Spinal cord (tissue), 10 donors: ENCODE results near the gene SMOC2. TPM values are rescaled to one million over a fixed set of nuclear protein-coding genes. Genes with fewer than 3 reads are reported as not detected.

ENCODE experiments used
- DNase-seq, 6 donors: peaks; one replicate each; pipeline versions ENCODE4 v3.0.0 to v3.0.0-alpha.2; 2013 to 2015; ENCODE audit warnings: low spot score in 6 of 6, low read depth in 4 of 6
- H3K27ac ChIP-seq: one replicate; pipeline ENCODE4 v1.5.1; 2013; ENCODE audit warnings: low read depth, low read length, control low read depth
- H3K27me3 ChIP-seq: one replicate; pipeline ENCODE4 v1.6.1; 2013; ENCODE audit warnings: low read length; ENCODE audit not compliant: control insufficient read depth, insufficient read depth
- H3K36me3 ChIP-seq: one replicate; pipeline ENCODE4 v1.6.1; 2013; ENCODE audit warnings: low read length; ENCODE audit not compliant: control insufficient read depth, insufficient read depth
- H3K4me1 ChIP-seq: one replicate; pipeline ENCODE4 v1.6.1; 2013; ENCODE audit warnings: low read length; ENCODE audit not compliant: control insufficient read depth, insufficient read depth
- H3K4me3 ChIP-seq: one replicate; pipeline ENCODE4 v1.5.1; 2013; ENCODE audit warnings: low read depth, low read length, control low read depth
- H3K9me3 ChIP-seq: one replicate; pipeline ENCODE4 v1.6.1; 2013; ENCODE audit warnings: low read length; ENCODE audit not compliant: control insufficient read depth, insufficient read depth
- WGBS: methylation state at CpG from one replicate; pipeline ENCODE4 v1.1.5; 2013; ENCODE audit warnings: missing lambda C conversion rate; ENCODE audit not compliant: insufficient coverage; 5-methylcytosine and 5-hydroxymethylcytosine counted together
- polyA plus RNA-seq, 2 donors: library from polyadenylated mRNA; unstranded; fragments of 120-200 nt; gene quantifications; one replicate each; pipeline ENCODE4 v1.2.1, GENCODE V29; 2013; ENCODE audit not compliant: insufficient read length in 2 of 2
- total RNA-seq, 2 donors: library from RNA; depleted of rRNA in 1 of 2; stranded (reverse); fragments of 120-200 nt in 1 of 2; fragments of >200 nt in 1 of 2; gene quantifications; one replicate each; pipeline versions ENCODE4 v1.2.3 to v1.2.4, GENCODE V29; 2013 to 2014
- donor health status: healthy.

The SMOC2 gene
- total and polyA plus RNA-seq, 4 donors, result 8.3 to 96.0 (median 45.6) TPM

DNA sequence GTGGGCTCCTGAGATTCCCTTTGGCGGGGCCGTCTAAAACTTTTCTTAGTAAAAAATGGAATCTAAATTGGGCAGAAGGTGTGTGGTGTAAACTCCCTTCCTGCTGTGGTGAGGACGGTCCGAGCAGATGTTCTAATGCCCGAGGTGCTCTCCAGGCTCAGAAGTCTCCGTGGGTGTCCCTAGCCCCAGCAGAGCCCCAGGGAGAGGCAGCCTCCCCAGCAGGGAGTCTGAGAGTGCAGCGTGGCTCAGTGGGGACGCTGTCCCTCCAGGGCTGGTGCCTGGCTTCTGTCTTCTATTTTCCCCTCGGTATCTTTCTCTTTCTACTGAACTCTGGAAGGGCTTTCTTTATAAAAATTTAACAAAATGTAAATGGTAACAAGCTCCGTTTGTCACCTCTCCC is 208.2 kb downstream of the SMOC2 start:
- Histone ChIP-seq H3K4me1 (peaks cover 20% of the 10 kb centered on the region), H3K9me3 (no peaks in the 10 kb centered on the region), H3K27me3 (peaks cover 3% of the 10 kb centered on the region), H3K36me3 (no peaks in the 10 kb centered on the region), H3K4me3 (no peak overlapping the region), H3K27ac (no peak overlapping the region)
- no peak for DNase-seq
- WGBS, result 48% methylated on average over 5 of the region's 10 CpGs

DNA sequence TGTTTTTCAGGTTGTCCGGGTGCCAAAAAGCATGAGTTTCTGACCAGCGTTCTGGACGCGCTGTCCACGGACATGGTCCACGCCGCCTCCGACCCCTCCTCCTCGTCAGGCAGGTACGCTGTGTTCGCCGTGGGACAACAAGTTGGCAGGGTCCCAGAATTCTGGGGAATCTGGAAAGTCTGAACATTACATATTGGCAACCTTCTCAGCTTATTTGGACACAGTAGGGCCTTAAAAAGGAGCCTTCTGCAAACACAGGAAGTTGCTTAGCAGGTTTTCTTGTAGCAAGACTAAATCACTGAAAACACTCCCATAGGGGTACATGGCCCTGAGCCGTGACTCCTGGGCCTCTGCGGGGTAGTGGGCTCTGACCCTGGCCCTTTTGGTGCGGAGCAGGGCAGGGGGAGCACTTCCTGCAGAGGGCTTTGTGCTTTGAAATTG is 209.7 kb downstream of the SMOC2 start:
- peaks cover 3% of the 10 kb centered on the region for H3K27me3 ChIP-seq
- no peaks in the 10 kb centered on the region for H3K9me3 ChIP-seq
- WGBS, result 96% methylated on average over 15 of the region's 15 CpGs
- H3K4me3 ChIP-seq, result no peak overlapping the region
- H3K27ac ChIP-seq, result no peak overlapping the region
- H3K4me1 ChIP-seq, result peaks cover 20% of the 10 kb centered on the region
- no peaks in the 10 kb centered on the region for H3K36me3 ChIP-seq
- no peak for DNase-seq

DNA sequence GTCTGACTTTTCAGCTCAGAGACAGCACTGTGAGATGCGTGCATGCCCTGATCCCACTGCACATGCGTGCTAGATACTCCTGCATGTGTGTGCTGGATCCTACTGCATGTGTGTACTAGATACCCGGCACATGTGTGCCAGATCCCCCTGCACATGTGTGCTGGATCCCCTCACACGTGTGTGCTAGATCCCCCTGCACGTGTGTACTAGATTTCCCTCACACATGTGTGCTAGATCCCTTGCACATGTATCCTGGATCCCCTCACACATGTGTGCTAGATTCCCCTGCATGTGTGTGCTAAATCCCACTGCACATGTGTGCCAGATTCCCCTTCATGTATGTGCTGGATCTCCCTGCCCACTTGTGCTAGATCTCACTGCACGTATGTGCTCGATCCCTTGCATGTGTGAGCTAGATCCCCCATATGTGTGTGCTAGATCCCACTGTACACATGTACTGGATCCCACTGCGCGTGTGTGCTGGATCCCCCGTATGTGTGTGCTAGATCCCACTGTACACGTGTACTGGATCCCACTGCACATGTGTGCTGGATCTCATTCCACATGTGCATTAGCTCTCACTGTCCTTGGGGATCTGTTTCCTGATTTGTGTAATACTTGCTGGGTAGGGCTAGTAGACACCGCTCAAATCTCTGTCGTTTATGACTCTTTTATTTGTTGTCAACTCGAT is 214.6 kb downstream of the SMOC2 start:
- H3K4me3 ChIP-seq, result no peak overlapping the region
- H3K36me3 ChIP-seq, result no peaks in the 10 kb centered on the region
- no peaks in the 10 kb centered on the region for H3K27me3 ChIP-seq
- DNase-seq, result no peak
- no peak overlapping the region for H3K27ac ChIP-seq
- peaks cover 2% of the 10 kb centered on the region for H3K9me3 ChIP-seq
- 91% methylated on average over 13 of the region's 14 CpGs for WGBS
- H3K4me1 ChIP-seq, result no peaks in the 10 kb centered on the region

DNA sequence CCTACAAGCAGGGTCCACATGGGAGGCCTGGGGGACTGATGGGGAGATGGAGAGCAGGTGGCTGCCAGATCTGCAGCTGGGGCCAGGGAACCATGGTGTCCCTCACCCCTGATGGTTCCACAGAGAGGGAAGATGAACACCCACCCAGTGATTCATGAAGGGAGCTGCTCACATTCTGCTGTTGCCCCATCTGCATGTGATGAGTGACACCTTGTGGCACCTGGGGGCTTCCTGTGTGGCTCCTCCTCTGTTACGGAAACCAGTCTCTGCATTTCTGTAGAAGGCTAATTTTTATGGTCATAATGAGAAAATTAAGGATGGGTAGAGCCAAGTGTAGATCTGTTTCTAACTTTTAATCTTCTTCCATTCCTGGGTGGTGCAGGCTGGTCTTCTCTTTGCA is 217.1 kb downstream of the SMOC2 start:
- WGBS, result no CpG with 5 or more reads among the region's 1 CpG
- no peaks in the 10 kb centered on the region for H3K36me3 ChIP-seq

DNA sequence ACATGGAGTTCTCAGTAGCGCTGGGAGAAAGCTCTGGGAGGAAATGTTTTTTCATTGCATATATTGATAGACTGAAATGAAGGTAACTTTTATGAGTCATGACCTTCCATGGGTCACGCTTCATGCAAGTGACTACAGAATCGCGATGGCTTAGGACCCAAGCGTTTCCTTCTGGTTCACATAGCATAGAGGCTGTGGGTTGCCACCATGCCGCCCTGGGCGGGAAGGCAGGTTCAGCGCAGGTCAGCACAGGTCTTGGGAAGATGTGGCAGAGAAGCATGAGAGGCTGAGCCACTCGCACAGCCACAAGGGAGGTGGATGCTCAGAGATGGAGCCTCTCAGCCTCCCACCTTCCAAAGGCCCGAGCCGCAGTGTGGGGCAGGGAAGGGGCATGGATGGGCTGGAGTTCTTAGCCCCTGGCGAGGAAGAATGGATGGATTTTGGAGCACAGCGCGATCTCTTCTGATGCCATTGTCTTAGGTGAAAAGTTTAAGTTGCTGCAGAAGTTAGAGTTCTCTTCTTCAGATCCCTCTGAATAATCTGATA is 219.5 kb downstream of the SMOC2 start:
- H3K36me3 ChIP-seq, result no peaks in the 10 kb centered on the region
- H3K27me3 ChIP-seq, result no peaks in the 10 kb centered on the region
- H3K4me3 ChIP-seq, result no peak overlapping the region
- 96% methylated on average over 8 of the region's 14 CpGs for WGBS
- no peak overlapping the region for H3K27ac ChIP-seq
- DNase-seq, result no peak
- H3K9me3 ChIP-seq, result peaks cover 2% of the 10 kb centered on the region
- no peaks in the 10 kb centered on the region for H3K4me1 ChIP-seq

More for the DNA sequence above, 217.1 kb downstream of the SMOC2 start:
- no peak overlapping the region for H3K27ac ChIP-seq
- DNase-seq, result no peak
- peaks cover 2% of the 10 kb centered on the region for H3K9me3 ChIP-seq
- H3K27me3 ChIP-seq, result no peaks in the 10 kb centered on the region
- no peak overlapping the region for H3K4me3 ChIP-seq
- H3K4me1 ChIP-seq, result no peaks in the 10 kb centered on the region

DNA sequence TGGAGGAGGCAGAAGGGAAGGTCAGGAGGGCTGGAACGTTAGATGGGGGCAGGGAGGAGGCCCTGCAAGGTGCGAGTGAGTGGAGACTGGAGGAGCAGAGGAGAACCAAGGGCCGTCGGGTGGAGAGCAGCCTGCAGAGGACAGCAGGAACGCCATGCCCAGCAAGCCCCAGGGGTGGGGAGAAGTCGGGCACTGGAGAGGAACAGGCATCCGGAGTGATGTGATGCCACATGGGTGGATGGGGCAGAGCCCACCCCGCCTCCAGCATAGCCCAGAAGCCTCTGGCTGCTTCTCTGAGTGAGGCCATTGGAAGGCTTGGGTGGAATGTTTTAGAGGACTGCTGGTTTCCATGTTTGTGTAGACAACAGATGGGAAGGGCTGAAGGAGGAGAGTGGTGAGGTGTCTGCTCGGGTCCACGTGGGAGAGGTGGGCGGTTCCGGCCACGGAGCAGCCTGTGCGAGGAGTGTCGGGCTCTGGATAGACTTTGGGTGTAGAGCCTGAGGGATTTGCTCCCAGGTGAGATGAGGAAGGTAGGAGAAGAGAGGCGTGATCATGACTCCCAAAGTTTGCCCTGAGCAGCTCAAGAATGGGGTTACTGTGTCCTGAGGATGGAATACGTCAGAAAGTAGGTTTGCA is 221.4 kb downstream of the SMOC2 start:
- Histone ChIP-seq H3K9me3 (peaks cover 2% of the 10 kb centered on the region), H3K4me3 (no peak overlapping the region), H3K27me3 (no peaks in the 10 kb centered on the region), H3K27ac (no peak overlapping the region), H3K36me3 (no peaks in the 10 kb centered on the region), H3K4me1 (peaks cover 5% of the 10 kb centered on the region)
- 92% methylated on average over 17 of the region's 17 CpGs for WGBS
- DNase-seq, result no peak

DNA sequence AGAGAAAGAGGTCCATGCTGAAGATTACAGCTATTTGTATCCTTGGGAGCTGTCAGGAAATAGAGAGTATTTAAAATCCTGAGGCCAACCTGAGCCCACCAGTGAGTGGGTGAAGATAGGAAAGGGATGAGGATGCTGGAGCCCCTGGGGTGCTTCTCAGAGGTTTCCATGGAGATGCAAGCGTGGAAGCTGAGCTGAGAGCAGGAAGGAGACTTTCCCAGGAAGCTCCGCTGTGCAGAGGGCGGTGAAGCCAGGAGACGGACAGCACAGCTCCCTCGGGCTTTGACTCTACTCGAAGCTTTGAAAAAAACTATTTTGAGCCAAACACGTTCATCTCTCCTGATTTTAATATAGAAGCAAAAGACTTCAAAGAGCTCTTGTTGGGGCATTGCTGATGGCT is 222.1 kb downstream of the SMOC2 start:
- H3K27ac ChIP-seq, result no peak overlapping the region
- 28% methylated on average over 3 of the region's 7 CpGs for WGBS
- no peaks in the 10 kb centered on the region for H3K9me3 ChIP-seq
- H3K36me3 ChIP-seq, result no peaks in the 10 kb centered on the region
- DNase-seq, result peak in 1 of 6 donors; percentile 67
- H3K27me3 ChIP-seq, result no peaks in the 10 kb centered on the region
- H3K4me3 ChIP-seq, result no peak overlapping the region
- H3K4me1 ChIP-seq, result peaks cover 6% of the 10 kb centered on the region

DNA sequence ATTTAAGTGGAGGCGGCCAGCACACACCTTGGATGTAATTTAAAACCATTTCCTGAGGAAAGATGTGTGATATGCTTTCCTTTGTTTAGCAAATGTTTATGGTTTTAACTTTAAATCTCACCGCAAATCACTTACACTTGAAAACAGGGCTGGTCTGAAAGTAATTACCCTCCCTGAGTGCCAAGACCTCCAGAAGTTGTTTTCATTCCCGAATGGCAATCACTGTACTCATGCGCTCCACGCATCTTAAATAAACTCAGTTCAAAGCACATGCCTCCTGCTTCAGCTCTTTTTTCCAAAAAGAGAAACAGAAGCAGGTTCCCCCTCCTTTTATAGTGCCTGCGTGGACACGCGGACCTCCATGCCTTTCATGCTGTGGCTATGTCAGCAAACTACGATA is 224.0 kb downstream of the SMOC2 start:
- Histone ChIP-seq H3K4me1 (peaks cover 6% of the 10 kb centered on the region), H3K27me3 (no peaks in the 10 kb centered on the region), H3K4me3 (no peak overlapping the region), H3K36me3 (no peaks in the 10 kb centered on the region), H3K27ac (no peak overlapping the region), H3K9me3 (no peaks in the 10 kb centered on the region)
- DNase-seq, result peak in 1 of 6 donors; percentile 73
- WGBS, result 62% methylated on average over 8 of the region's 9 CpGs

DNA sequence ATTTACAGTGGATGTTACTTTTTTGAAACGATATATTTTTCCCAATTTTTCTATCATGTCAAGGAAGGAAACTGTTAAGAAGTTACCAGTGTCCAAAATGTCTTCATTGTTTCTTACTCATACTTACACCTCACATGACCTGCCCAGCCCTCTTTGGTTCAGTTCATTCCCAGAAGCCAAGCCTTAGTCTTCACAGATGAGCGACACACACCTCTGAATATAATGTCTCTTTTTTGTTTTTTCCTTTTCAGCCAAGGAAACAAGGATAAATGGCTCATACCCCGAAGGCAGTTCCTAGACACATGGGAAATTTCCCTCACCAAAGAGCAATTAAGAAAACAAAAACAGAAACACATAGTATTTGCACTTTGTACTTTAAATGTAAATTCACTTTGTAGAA is 225.2 kb downstream of the SMOC2 start:
- Histone ChIP-seq H3K27ac (no peak overlapping the region), H3K36me3 (no peaks in the 10 kb centered on the region), H3K4me3 (no peak overlapping the region), H3K9me3 (no peaks in the 10 kb centered on the region), H3K27me3 (no peaks in the 10 kb centered on the region), H3K4me1 (peaks cover 6% of the 10 kb centered on the region)
- no CpG with 5 or more reads among the region's 3 CpGs for WGBS
- no peak for DNase-seq
